ENCODE measurements around the gene RYR1. TPM values are rescaled to one million over a fixed set of nuclear protein-coding genes. Genes with fewer than 3 reads are reported as not detected.

The RYR1 gene
- total and polyA plus RNA-seq, 10 of the 15 experiments (the other 5 are each of a cell fraction or from before 2014, with no cell fraction given), result under 0.01 to 0.32 (median 0.07) TPM; not detected in 1

GRCh38 chr19:38551450-38551813 lies 117.9 kb downstream of the RYR1 start:
- no peak overlapping the region; the same call in 1 of the 2 replicates for H2AFZ ChIP-seq (ENCODE audit: control insufficient read depth, low read depth, low read length)
- no peaks in the 10 kb centered on the region for H3K36me3 ChIP-seq (ENCODE audit: control insufficient read depth in 2 of 2, insufficient read depth in 2 of 2, low read length in 1 of 2)
- peaks cover 31% of the 10 kb centered on the region for H3K4me1 ChIP-seq (ENCODE audit: control insufficient read depth, insufficient read depth, low read length)
- BruUV-seq (replicated peaks), result no TSS peak
- H3K4me2 ChIP-seq (ENCODE audit: control insufficient read depth, insufficient read depth), result peak overlapping the region; percentile 1; the same call in 1 of the 2 replicates
- FAIRE-seq, result peak; percentile 96
- ChIA-PET RAD21 (ENCODE audit: unreplicated experiment) (interaction anchor here (0.5 to 11.1 kb wide), 9 partner anchors 9 to 318 kb away, joined by 3 to 135 read pairs (median 4); partner anchors contain the start of genes EIF3K, FAM98C and MAP4K1), POLR2A (interaction anchor here (0.7 to 12.2 kb wide), 6 partner anchors 9 to 162 kb away, joined by 3 to 135 read pairs (median 6); partner anchors contain the start of genes EIF3K and MAP4K1), CTCF (interaction anchor here (0.8 to 3.6 kb wide), 8 partner anchors 12 to 379 kb away, joined by 3 to 35 read pairs (median 6); partner anchors contain the start of genes ACTN4, EIF3K, MAP4K1 and MRPS12), SMC1A (ENCODE audit: uncharacterized antibody, unreplicated experiment) (interaction anchor here (1.0 to 3.6 kb wide), 7 partner anchors 12 to 362 kb away, joined by 3 to 35 read pairs (median 4); partner anchors contain the start of genes ACTN4, EIF3K and MAP4K1)
- in situ Hi-C loops (cut with MboI) (loop anchor here (5.0 kb wide), 1 partner anchor 316 kb away; no protein-coding TSS in a partner anchor), intact Hi-C loops (cut with micrococcal nuclease; ENCODE audit: unreplicated experiment) (no loop called here)
- H3K27me3 ChIP-seq (replicated peaks in 1 of 2; ENCODE audit: control insufficient read depth in 2 of 2, insufficient read depth in 2 of 2, low read length in 1 of 2), result no peaks in the 10 kb centered on the region
- H3K9me3 ChIP-seq (replicated peaks; ENCODE audit: control insufficient read depth, insufficient read depth, low read length), result no peaks in the 10 kb centered on the region
- H3K4me3 ChIP-seq, result no peak overlapping the region
- H3K27ac ChIP-seq (ENCODE audit: control insufficient read depth, insufficient read depth), result no peak overlapping the region
- peak; percentile 52 for DNase-seq (ENCODE audit: low read depth, low spot score)
- no peaks in the 10 kb centered on the region for H3K79me2 ChIP-seq (ENCODE audit: control insufficient read depth, insufficient read depth, low read length)
- no peak overlapping the region for H3K9ac ChIP-seq (ENCODE audit: control insufficient read depth, insufficient read depth, low read length)
- ATAC-seq, result peak; percentile 87
- under 1% methylated on average over 6 of the region's 6 CpGs for WGBS (ENCODE audit: insufficient coverage, insufficient replicate concordance, low lambda C conversion rate, missing lambda C conversion rate)
- H4K20me1 ChIP-seq (ENCODE audit: control insufficient read depth, insufficient read depth), result no peaks in the 10 kb centered on the region
- TF ChIP-seq MEF2A (IDR thresholded peaks at IDR 0.05; ENCODE audit: insufficient read depth, low read depth, low read length) (no peak), NBN (IDR thresholded peaks at IDR 0.05) (peak; percentile 93; the same call in 1 of the 2 replicates), TCF12 (IDR thresholded peaks at IDR 0.05; ENCODE audit: low read depth, low read length) (peak; percentile 81; the same call in 1 of the 2 replicates), SIN3A (IDR thresholded peaks at IDR 0.05; ENCODE audit: low read depth, low read length) (0 out of 2 replicates have a peak, but pooled peaks have one; percentile 50), IRF4 (IDR thresholded peaks at IDR 0.05; ENCODE audit: low read depth, low read length) (peak; percentile 74; the same call in 1 of the 2 replicates), SMC3 (IDR thresholded peaks at IDR 0.05; ENCODE audit: borderline replicate concordance, low read length) (peak; percentile 12; the same call in 1 of the 2 replicates), HDGF (IDR thresholded peaks at IDR 0.05) (peak; percentile 97), GATAD2B (conservative IDR thresholded peaks at IDR 0.05; ENCODE audit: low read depth) (peak; percentile 91), BCL11A (IDR thresholded peaks at IDR 0.05; ENCODE audit: low read depth, low read length) (peak; percentile 84), KDM1A (IDR thresholded peaks at IDR 0.05; ENCODE audit: borderline replicate concordance) (no peak), RELB (IDR thresholded peaks at IDR 0.05; ENCODE audit: low read depth) (peak; percentile 90; the same call in 1 of the 2 replicates), ZNF24 (IDR thresholded peaks at IDR 0.05) (no peak), IKZF2 (IDR thresholded peaks at IDR 0.05) (peak; percentile 95; a peak in 3 of 4 replicates), NR2C1 (IDR thresholded peaks at IDR 0.05) (peak; percentile 72), ZNF687 (IDR thresholded peaks at IDR 0.05) (peak; percentile 92)
- TF ChIP-seq, protein P1, sequence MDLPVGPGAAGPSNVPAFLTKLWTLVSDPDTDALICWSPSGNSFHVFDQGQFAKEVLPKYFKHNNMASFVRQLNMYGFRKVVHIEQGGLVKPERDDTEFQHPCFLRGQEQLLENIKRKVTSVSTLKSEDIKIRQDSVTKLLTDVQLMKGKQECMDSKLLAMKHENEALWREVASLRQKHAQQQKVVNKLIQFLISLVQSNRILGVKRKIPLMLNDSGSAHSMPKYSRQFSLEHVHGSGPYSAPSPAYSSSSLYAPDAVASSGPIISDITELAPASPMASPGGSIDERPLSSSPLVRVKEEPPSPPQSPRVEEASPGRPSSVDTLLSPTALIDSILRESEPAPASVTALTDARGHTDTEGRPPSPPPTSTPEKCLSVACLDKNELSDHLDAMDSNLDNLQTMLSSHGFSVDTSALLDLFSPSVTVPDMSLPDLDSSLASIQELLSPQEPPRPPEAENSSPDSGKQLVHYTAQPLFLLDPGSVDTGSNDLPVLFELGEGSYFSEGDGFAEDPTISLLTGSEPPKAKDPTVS (IDR thresholded peaks at IDR 0.05; ENCODE audit: low read depth, low read length), result no peak
- TF ChIP-seq, protein P2, sequence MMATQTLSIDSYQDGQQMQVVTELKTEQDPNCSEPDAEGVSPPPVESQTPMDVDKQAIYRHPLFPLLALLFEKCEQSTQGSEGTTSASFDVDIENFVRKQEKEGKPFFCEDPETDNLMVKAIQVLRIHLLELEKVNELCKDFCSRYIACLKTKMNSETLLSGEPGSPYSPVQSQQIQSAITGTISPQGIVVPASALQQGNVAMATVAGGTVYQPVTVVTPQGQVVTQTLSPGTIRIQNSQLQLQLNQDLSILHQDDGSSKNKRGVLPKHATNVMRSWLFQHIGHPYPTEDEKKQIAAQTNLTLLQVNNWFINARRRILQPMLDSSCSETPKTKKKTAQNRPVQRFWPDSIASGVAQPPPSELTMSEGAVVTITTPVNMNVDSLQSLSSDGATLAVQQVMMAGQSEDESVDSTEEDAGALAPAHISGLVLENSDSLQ (IDR thresholded peaks at IDR 0.05), result peak; percentile 88
